Transverse colon (tissue), 4 donors: ENCODE results near the gene ATP1A4.

ENCODE experiments used
- CTCF ChIP-seq, 5 experiments: fragments of 200-600 bp in 3 of 5; fragments of 450-650 bp in 2 of 5; sonication (generic) in 3 of 5; IDR thresholded peaks; 1 replicate in 2 of 5; 2 replicates in 3 of 5; pipeline ENCODE4 v1.5.1; 2016 to 2017; ENCODE audit warnings: antibody characterized with exemption in 5 of 5, inconsistent platforms in 3 of 5, mild to moderate bottlenecking in 2 of 5, moderate library complexity in 1 of 5
- EP300 ChIP-seq: sonication (generic); formaldehyde crosslinking; IDR thresholded peaks from one replicate; pipeline ENCODE4 v1.6.1; 2017; ENCODE audit warnings: antibody characterized with exemption, low read depth
- POLR2A ChIP-seq: fragments of 450-650 bp; IDR thresholded peaks from one replicate; pipeline ENCODE4 v1.6.1; 2016; ENCODE audit warnings: antibody characterized with exemption, mild to moderate bottlenecking, moderate library complexity
- POLR2AphosphoS5 ChIP-seq, 3 donors: sonication (generic); formaldehyde crosslinking; IDR thresholded peaks; one replicate each; pipeline ENCODE4 v1.6.1; 2016; ENCODE audit warnings: antibody characterized with exemption in 3 of 3

DNA sequence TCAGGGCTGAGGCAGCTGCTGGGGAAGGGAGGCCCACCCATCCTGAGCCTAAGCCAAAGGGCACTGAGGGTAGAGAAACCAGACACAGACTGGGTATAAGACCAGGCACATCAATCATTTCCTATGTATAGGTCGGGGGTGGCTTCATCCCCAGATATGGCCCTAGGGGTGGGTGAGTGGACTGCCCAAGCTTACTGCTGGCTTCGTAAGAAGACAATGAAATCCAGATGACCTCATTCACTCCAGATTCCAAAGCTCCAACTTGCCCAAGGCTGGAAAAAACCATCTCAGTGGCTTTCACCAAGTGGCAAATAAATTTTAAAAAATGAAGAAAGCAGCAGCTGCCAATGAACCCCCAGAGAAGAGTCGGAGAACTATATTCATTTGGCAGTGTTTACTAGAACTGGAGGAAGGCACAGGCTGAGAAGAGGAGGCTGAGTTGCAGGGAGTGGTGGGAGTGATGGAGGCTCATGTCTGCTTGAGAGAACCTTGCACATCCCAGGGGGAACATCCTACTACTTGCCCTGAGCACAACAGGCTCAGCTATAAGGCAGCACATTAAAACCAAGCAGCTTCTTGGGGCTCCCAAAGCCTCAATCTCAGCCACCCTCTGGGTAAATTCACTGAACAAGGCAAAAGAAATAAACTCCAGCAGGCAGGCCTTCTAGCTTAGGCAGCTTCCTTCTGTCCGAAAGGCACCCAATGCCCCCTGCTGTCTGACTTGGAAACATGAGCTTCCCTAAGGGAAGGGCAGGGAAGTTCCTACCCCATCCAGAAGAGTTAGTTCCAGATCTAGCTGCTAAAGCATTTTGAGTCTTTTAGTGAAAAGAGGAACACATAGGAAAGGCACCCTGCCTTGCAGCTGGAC is 67.9 kb downstream of the ATP1A4 start:
- TF ChIP-seq POLR2AphosphoS5 (IDR thresholded peaks at IDR 0.05): peak in 1 of 3 donors; percentile 8
- peak; percentile 49 to 58 (median 56) for TF ChIP-seq CTCF (IDR thresholded peaks at IDR 0.05)
- no peak for TF ChIP-seq EP300
- TF ChIP-seq POLR2A: no peak
